Activated T-cell treated with anti-CD3 and anti-CD28 coated beads, Interleukin-2, amount 50 U/mL, for 24 hours (primary cell): ENCODE data around the gene SDHA.
"Not testable (repeated sequence)": the region's sequence is repeated elsewhere in the genome, so short reads cannot be mapped to it uniquely, and the experiment has no call there.

ENCODE experiments used
- DNase-seq: peaks from one replicate; pipeline ENCODE4 v3.0.0-alpha.2; 2020
- H3K27ac Mint-ChIP-seq: 2 replicates; pipeline ENCODE4 v1.8.0; 2020; ENCODE audit warnings: mild to moderate bottlenecking, mixed read lengths
- H3K27me3 Mint-ChIP-seq: 2 replicates; pipeline ENCODE4 v1.8.0; 2020; ENCODE audit warnings: mixed read lengths
- H3K36me3 Mint-ChIP-seq: 2 replicates; pipeline ENCODE4 v1.8.0; 2020; ENCODE audit warnings: low read depth, mixed read lengths
- H3K4me1 Mint-ChIP-seq: 2 replicates; pipeline ENCODE4 v1.8.0; 2020; ENCODE audit warnings: low read depth, mixed read lengths
- H3K4me3 Mint-ChIP-seq: 2 replicates; pipeline ENCODE4 v1.8.0; 2020; ENCODE audit warnings: mild to moderate bottlenecking, moderate library complexity, mixed read lengths
- H3K9me3 Mint-ChIP-seq: 2 replicates; pipeline ENCODE4 v1.8.0; 2020; ENCODE audit warnings: mixed read lengths

The SDHA gene

DNA sequence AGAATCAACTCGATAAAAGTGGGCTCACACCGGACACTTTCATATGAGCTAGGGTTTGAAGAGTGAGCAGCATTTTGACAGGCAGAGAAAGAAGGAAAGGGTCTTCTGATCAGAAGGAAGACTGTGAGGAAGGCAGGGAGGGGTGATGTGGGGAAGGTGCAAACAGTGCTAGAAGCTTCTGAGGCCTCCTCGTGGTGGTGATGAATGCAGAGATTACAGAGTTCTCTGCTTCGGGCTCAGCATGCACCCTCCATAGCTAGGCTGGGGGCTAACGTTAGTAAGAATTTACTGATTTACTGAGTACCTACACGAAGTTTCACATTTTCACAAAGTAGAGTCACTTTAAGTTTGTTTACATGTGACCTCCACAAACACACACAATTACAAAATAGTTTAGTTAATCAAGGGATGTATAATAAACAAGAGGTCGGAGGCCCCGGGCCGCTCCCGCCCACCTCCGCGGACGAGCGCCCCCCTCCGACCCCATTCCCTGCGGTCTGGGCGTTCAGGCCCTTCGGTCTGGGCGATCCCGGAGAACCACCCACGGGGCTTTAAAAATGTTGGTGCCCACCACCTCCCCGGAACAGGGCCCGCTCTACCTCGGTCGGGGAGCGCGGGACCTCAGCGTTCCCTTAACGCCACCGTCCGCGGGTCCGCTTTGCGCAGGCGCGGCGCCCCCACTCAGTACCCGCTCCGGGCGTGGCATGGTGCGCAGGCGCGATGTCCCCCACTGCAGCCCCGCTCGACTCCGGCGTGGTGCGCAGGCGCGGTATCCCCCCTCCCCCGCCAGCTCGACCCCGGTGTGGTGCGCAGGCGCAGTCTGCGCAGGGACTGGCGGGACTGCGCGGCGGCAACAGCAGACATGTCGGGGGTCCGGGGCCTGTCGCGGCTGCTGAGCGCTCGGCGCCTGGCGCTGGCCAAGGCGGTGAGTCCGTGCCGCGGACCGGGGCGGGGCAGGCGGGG is at the start of gene SDHA, which contains the start of gene CCDC127:
Gene SDHA (plus strand): TSS at position 827 of the 963 bp plus-strand sequence. CDS start 36 bp downstream, at position 863.
Gene CCDC127 (minus strand): TSS at position 660 of the 963 bp plus-strand sequence. CDS start 1,304 bp downstream, outside the sequence.
- peaks cover 58% of the 10 kb centered on the region for H3K36me3 Mint-ChIP-seq
- H3K4me3 Mint-ChIP-seq: peak within 1 kb of the TSS; percentile 90
- H3K27ac Mint-ChIP-seq: peak within 1 kb of the TSS; percentile 94
- H3K4me1 Mint-ChIP-seq: peaks cover 56% of the 10 kb centered on the region
- H3K9me3 Mint-ChIP-seq, H3K27me3 Mint-ChIP-seq: not testable (repeated sequence)
- peak; percentile 99 for DNase-seq

- H3K4me1 Mint-ChIP-seq: no peaks in the 10 kb centered on the region
- H3K27me3 Mint-ChIP-seq: peaks cover 7% of the 10 kb centered on the region
- DNase-seq: no peak
- H3K9me3 Mint-ChIP-seq: no peaks in the 10 kb centered on the region
- H3K36me3 Mint-ChIP-seq: no peaks in the 10 kb centered on the region
- H3K27ac Mint-ChIP-seq: no peak overlapping the region
- no peak overlapping the region for H3K4me3 Mint-ChIP-seq
Measured at GRCh38 chr5:169071-169727, 48.9 kb upstream of the SDHA start.

DNA sequence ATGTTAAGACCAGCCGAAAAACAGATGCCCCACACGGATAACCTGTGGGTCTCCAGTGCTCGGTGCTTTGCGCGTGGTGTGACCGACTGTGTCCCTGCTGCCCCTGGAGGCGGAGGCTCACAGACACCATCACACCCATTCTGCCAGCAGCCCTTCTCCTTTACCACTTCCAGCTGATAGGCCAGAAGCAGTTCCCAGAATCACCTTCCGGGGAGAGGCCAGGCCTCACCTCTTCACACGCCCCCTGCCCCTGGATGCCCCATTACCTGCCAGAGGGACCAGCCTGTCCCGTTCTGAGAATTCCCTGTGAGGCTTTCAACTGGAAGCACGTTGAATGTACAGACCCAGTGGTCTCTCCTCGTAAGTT is 48.4 kb upstream of the SDHA start:
- no peaks in the 10 kb centered on the region for H3K9me3 Mint-ChIP-seq
- DNase-seq: no peak
- no peak overlapping the region for H3K27ac Mint-ChIP-seq
- no peaks in the 10 kb centered on the region for H3K36me3 Mint-ChIP-seq
- no peak overlapping the region for H3K4me3 Mint-ChIP-seq
- H3K27me3 Mint-ChIP-seq: peaks cover 7% of the 10 kb centered on the region
- H3K4me1 Mint-ChIP-seq: no peaks in the 10 kb centered on the region

DNA sequence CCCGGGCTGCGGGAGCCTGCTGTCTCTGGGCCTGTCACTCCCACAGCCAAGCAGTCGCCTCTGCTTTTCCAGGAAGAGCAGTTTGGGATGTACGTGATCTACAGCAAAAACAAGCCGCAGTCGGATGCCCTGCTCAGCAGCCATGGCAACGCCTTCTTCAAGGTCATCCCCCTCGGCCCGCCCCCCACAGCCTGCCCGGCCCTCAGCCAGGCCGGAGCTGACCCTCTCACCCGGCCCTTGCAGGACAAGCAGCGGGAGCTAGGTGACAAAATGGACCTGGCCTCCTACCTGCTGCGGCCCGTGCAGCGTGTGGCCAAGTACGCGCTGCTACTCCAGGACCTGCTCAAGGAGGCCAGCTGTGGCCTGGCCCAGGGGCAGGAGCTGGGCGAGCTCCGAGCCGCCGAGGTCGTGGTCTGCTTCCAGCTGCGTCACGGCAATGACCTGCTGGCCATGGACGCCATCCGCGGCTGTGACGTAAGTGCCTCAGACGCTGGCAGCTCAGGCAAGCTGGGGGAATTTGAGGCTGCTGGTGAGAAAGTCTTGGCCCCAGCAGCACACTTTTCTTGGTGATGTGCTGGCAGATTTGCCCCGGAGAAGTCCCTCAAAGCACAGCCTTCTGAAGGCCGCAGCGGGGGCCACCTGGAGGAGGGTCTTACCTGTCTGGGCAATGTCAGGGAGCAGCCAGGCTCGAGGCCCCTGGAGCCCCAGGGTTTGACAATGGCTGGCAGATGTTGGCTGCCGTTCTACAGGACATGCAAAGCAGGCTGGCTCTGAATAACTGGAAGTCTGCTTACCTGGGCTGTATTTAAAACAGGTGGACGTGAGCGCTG is 46.9 kb upstream of the SDHA start:
- no peaks in the 10 kb centered on the region for H3K9me3 Mint-ChIP-seq
- no peak for DNase-seq
- H3K4me3 Mint-ChIP-seq: no peak overlapping the region
- H3K27me3 Mint-ChIP-seq: peaks cover 12% of the 10 kb centered on the region
- H3K4me1 Mint-ChIP-seq: no peaks in the 10 kb centered on the region
- H3K27ac Mint-ChIP-seq: no peak overlapping the region
- H3K36me3 Mint-ChIP-seq: no peaks in the 10 kb centered on the region

- H3K4me1 Mint-ChIP-seq: no peaks in the 10 kb centered on the region
Measured at GRCh38 chr5:171801-172331, 46.3 kb upstream of the SDHA start.

GRCh38 chr5:172421-172820 is 45.7 kb upstream of the SDHA start:
- H3K4me1 Mint-ChIP-seq: no peaks in the 10 kb centered on the region
- no peaks in the 10 kb centered on the region for H3K9me3 Mint-ChIP-seq
- peaks cover 12% of the 10 kb centered on the region for H3K27me3 Mint-ChIP-seq
- DNase-seq: no peak
- no peak overlapping the region for H3K4me3 Mint-ChIP-seq
- no peaks in the 10 kb centered on the region for H3K36me3 Mint-ChIP-seq
- no peak overlapping the region for H3K27ac Mint-ChIP-seq

More at GRCh38 chr5:171801-172331, 46.3 kb upstream of the SDHA start:
- Mint-ChIP-seq H3K9me3 (no peaks in the 10 kb centered on the region), H3K27me3 (peaks cover 12% of the 10 kb centered on the region), H3K4me3 (no peak overlapping the region), H3K36me3 (no peaks in the 10 kb centered on the region), H3K27ac (no peak overlapping the region)
- DNase-seq: no peak

DNA sequence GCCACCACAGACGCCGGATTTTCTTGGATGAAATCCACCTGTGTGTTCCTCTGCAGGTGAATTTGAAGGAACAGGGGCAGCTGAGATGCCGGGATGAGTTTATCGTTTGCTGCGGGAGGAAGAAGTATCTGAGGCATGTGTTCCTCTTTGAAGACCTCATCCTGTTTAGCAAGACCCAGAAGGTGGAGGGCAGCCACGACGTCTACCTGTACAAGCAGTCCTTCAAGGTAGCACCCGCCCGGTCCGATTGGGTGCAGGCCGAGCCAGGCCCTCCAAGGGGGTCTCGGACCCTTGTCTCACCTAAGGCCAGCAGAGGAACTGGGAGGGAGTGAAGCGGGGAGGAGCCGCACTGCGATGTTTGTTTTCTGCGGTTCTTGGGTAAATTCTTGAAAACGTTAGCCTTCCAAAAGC is 45.3 kb upstream of the SDHA start:
- Mint-ChIP-seq H3K4me3 (no peak overlapping the region), H3K4me1 (no peaks in the 10 kb centered on the region), H3K36me3 (no peaks in the 10 kb centered on the region), H3K27me3 (peaks cover 12% of the 10 kb centered on the region), H3K27ac (no peak overlapping the region), H3K9me3 (no peaks in the 10 kb centered on the region)
- DNase-seq: no peak

GRCh38 chr5:173392-174290 is 44.5 kb upstream of the SDHA start:
- Mint-ChIP-seq H3K27ac (no peak overlapping the region), H3K27me3 (peaks cover 12% of the 10 kb centered on the region), H3K36me3 (no peaks in the 10 kb centered on the region), H3K4me3 (no peak overlapping the region), H3K4me1 (no peaks in the 10 kb centered on the region), H3K9me3 (no peaks in the 10 kb centered on the region)
- DNase-seq: no peak

DNA sequence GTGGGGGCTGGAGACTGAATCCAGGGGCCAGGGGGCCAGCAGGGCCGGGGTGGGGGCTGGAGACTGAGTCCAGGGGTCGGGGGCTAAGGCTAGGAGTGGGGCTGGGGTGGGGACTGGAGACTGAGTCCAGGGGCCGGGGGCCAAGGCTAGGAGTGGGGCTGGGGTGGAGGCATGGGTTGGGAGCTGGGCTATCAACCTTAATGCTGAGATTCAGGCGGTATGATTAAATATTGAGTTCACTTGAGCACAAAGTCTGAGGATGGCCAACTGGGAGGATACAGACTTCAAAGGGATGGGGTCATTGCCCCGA is 43.9 kb upstream of the SDHA start:
- no peak for DNase-seq
- Mint-ChIP-seq H3K36me3 (no peaks in the 10 kb centered on the region), H3K4me1 (no peaks in the 10 kb centered on the region), H3K27me3 (peaks cover 12% of the 10 kb centered on the region), H3K4me3 (no peak overlapping the region), H3K9me3 (no peaks in the 10 kb centered on the region), H3K27ac (no peak overlapping the region)

GRCh38 chr5:174876-175465 is 43.1 kb upstream of the SDHA start:
- H3K27me3 Mint-ChIP-seq: peaks cover 12% of the 10 kb centered on the region
- H3K36me3 Mint-ChIP-seq: no peaks in the 10 kb centered on the region
- no peak overlapping the region for H3K4me3 Mint-ChIP-seq
- H3K4me1 Mint-ChIP-seq: no peaks in the 10 kb centered on the region
- DNase-seq: no peak
- H3K9me3 Mint-ChIP-seq: no peaks in the 10 kb centered on the region
- no peak overlapping the region for H3K27ac Mint-ChIP-seq

- DNase-seq: no peak
- Mint-ChIP-seq H3K9me3 (no peaks in the 10 kb centered on the region), H3K36me3 (no peaks in the 10 kb centered on the region), H3K4me1 (no peaks in the 10 kb centered on the region), H3K27ac (no peak overlapping the region), H3K4me3 (no peak overlapping the region), H3K27me3 (peaks cover 14% of the 10 kb centered on the region)
Measured at GRCh38 chr5:176296-176823, 41.8 kb upstream of the SDHA start.

DNA sequence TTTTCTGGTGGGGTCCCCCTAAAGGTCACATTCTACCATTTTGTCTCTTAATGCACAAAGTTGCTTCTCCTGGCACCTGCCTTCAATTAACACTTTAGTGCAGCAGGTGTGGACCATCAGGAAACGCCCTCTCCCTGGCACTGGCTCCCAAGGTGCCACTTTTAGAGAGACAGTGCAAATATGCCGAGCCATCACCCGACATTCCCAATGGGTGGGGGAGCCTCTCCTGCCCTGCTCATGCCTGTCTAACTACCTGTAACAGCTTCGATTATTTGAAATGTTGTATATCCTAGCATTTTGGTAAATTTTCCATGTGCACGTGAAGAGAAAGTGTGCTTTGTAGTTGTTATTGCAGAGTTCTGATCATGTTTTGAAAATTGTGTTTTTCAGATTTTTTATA is 40.0 kb upstream of the SDHA start:
- Mint-ChIP-seq H3K27ac (no peak overlapping the region), H3K4me1 (no peaks in the 10 kb centered on the region), H3K9me3 (no peaks in the 10 kb centered on the region), H3K27me3 (peaks cover 14% of the 10 kb centered on the region), H3K4me3 (no peak overlapping the region), H3K36me3 (no peaks in the 10 kb centered on the region)
- DNase-seq: no peak

- no peak for DNase-seq
- H3K4me3 Mint-ChIP-seq: no peak overlapping the region
- no peak overlapping the region for H3K27ac Mint-ChIP-seq
- no peaks in the 10 kb centered on the region for H3K9me3 Mint-ChIP-seq
- no peaks in the 10 kb centered on the region for H3K36me3 Mint-ChIP-seq
- no peaks in the 10 kb centered on the region for H3K4me1 Mint-ChIP-seq
- peaks cover 8% of the 10 kb centered on the region for H3K27me3 Mint-ChIP-seq
Measured at GRCh38 chr5:179401-179800, 38.7 kb upstream of the SDHA start.
